ENCODE results near the gene MIER2. TPM values are rescaled to one million over a fixed set of nuclear protein-coding genes. Genes with fewer than 3 reads are reported as not detected.

The MIER2 gene
- total and polyA plus RNA-seq, 4 donors, result 2.7 to 4.1 (median 3.7) TPM

DNA sequence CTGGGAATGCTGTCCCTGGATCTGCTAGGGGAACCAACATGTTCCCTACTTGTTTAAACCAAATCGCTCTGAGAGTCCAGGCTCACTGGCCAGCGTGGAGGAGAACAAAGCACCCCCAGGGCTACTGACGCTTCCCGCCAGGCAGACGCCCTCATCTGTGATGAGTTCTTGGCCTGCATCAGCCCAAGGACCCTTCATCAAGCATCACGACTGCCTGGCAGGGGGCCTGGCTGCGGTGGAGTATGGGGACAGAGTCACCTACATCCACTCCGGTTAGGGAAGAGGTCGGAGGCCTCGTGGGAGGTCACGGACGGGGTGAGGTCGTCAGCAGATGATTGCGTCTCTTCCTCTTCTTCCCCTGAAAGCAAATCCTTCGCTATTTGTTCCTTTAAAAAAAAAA lies 17.7 kb downstream of the MIER2 start:
- no peak overlapping the region for H3K9ac ChIP-seq (ENCODE audit: low read depth in 1 of 2, low read length in 2 of 2)
- TF ChIP-seq, protein P1, sequence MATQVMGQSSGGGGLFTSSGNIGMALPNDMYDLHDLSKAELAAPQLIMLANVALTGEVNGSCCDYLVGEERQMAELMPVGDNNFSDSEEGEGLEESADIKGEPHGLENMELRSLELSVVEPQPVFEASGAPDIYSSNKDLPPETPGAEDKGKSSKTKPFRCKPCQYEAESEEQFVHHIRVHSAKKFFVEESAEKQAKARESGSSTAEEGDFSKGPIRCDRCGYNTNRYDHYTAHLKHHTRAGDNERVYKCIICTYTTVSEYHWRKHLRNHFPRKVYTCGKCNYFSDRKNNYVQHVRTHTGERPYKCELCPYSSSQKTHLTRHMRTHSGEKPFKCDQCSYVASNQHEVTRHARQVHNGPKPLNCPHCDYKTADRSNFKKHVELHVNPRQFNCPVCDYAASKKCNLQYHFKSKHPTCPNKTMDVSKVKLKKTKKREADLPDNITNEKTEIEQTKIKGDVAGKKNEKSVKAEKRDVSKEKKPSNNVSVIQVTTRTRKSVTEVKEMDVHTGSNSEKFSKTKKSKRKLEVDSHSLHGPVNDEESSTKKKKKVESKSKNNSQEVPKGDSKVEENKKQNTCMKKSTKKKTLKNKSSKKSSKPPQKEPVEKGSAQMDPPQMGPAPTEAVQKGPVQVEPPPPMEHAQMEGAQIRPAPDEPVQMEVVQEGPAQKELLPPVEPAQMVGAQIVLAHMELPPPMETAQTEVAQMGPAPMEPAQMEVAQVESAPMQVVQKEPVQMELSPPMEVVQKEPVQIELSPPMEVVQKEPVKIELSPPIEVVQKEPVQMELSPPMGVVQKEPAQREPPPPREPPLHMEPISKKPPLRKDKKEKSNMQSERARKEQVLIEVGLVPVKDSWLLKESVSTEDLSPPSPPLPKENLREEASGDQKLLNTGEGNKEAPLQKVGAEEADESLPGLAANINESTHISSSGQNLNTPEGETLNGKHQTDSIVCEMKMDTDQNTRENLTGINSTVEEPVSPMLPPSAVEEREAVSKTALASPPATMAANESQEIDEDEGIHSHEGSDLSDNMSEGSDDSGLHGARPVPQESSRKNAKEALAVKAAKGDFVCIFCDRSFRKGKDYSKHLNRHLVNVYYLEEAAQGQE (IDR thresholded peaks at IDR 0.05), result no peak
- TF ChIP-seq, protein P2, sequence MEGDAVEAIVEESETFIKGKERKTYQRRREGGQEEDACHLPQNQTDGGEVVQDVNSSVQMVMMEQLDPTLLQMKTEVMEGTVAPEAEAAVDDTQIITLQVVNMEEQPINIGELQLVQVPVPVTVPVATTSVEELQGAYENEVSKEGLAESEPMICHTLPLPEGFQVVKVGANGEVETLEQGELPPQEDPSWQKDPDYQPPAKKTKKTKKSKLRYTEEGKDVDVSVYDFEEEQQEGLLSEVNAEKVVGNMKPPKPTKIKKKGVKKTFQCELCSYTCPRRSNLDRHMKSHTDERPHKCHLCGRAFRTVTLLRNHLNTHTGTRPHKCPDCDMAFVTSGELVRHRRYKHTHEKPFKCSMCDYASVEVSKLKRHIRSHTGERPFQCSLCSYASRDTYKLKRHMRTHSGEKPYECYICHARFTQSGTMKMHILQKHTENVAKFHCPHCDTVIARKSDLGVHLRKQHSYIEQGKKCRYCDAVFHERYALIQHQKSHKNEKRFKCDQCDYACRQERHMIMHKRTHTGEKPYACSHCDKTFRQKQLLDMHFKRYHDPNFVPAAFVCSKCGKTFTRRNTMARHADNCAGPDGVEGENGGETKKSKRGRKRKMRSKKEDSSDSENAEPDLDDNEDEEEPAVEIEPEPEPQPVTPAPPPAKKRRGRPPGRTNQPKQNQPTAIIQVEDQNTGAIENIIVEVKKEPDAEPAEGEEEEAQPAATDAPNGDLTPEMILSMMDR (IDR thresholded peaks at IDR 0.05; ENCODE audit: low read depth, low read length, missing input control), result no peak
- no peak for TF ChIP-seq HNF4G (IDR thresholded peaks at IDR 0.05)
- TF ChIP-seq, protein P3, sequence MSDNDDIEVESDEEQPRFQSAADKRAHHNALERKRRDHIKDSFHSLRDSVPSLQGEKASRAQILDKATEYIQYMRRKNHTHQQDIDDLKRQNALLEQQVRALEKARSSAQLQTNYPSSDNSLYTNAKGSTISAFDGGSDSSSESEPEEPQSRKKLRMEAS (IDR thresholded peaks at IDR 0.05), result no peak
- no peak for TF ChIP-seq HNF4A (conservative IDR thresholded peaks at IDR 0.05)
- TF ChIP-seq FOXA2 (IDR thresholded peaks at IDR 0.05), result no peak
- no peak for TF ChIP-seq FOXA1 (IDR thresholded peaks at IDR 0.05)
- TF ChIP-seq, protein P4, sequence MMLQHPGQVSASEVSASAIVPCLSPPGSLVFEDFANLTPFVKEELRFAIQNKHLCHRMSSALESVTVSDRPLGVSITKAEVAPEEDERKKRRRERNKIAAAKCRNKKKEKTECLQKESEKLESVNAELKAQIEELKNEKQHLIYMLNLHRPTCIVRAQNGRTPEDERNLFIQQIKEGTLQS (IDR thresholded peaks at IDR 0.05), result no peak
- TF ChIP-seq, protein P5, sequence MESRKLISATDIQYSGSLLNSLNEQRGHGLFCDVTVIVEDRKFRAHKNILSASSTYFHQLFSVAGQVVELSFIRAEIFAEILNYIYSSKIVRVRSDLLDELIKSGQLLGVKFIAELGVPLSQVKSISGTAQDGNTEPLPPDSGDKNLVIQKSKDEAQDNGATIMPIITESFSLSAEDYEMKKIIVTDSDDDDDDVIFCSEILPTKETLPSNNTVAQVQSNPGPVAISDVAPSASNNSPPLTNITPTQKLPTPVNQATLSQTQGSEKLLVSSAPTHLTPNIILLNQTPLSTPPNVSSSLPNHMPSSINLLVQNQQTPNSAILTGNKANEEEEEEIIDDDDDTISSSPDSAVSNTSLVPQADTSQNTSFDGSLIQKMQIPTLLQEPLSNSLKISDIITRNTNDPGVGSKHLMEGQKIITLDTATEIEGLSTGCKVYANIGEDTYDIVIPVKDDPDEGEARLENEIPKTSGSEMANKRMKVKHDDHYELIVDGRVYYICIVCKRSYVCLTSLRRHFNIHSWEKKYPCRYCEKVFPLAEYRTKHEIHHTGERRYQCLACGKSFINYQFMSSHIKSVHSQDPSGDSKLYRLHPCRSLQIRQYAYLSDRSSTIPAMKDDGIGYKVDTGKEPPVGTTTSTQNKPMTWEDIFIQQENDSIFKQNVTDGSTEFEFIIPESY (IDR thresholded peaks at IDR 0.05), result no peak
- TF ChIP-seq SP1 (IDR thresholded peaks at IDR 0.05), result no peak
- no peak for TF ChIP-seq GABPA (IDR thresholded peaks at IDR 0.05 in 1 of 2, conservative IDR thresholded peaks at IDR 0.05 in 1 of 2)
- no peak for TF ChIP-seq EGR1 (IDR thresholded peaks at IDR 0.05; ENCODE audit: low read depth in 2 of 2)
- no peak for TF ChIP-seq RXRA (IDR thresholded peaks at IDR 0.05)
- no peak for TF ChIP-seq TAF1 (conservative IDR thresholded peaks at IDR 0.05)
- TF ChIP-seq RAD21 (IDR thresholded peaks at IDR 0.05), result no peak
- H3K4me1 ChIP-seq (ENCODE audit: control insufficient read depth in 4 of 4, insufficient read depth in 4 of 4, low read length in 3 of 4), result no peaks in the 10 kb centered on the region
- H3K4me3 ChIP-seq (ENCODE audit: low read depth in 1 of 3, low read length in 3 of 3), result no peak overlapping the region
- peaks cover 3 to 16% (median 6%) of the 10 kb centered on the region in 4 donors for H3K9me3 ChIP-seq (ENCODE audit: control insufficient read depth in 4 of 4, low read length in 3 of 4)
- H3K27ac ChIP-seq (ENCODE audit: low read depth in 1 of 2, low read length in 2 of 2), result no peak overlapping the region
- H3K27me3 ChIP-seq (ENCODE audit: control insufficient read depth in 4 of 4, insufficient read depth in 4 of 4, low read length in 3 of 4), result no peaks in the 10 kb centered on the region
- 94% methylated on average over 15 of the region's 15 CpGs for WGBS
- DNase-seq (ENCODE audit: low spot score), result no peak
- peaks cover 9 to 52% (median 23%) of the 10 kb centered on the region in 4 donors for H3K36me3 ChIP-seq (ENCODE audit: control insufficient read depth in 4 of 4, insufficient read depth in 3 of 4, low read depth in 1 of 4, low read length in 3 of 4)

All from liver (tissue), 9 donors.